Motor neuron (in vitro differentiated cells): ENCODE measurements around the gene WDR88. TPM values are rescaled to one million over a fixed set of nuclear protein-coding genes. Genes with fewer than 3 reads are reported as not detected.
A peak's percentile ranks its signal among the peaks of the same experiment; 100 is the strongest.
"Not testable (repeated sequence)": the region's sequence is repeated elsewhere in the genome, so short reads cannot be mapped to it uniquely, and the experiment has no call there.

Experiments used
- ATAC-seq, 8 experiments: fragments of 200-7000 bp; cut with Tn5 transposase; replicated peaks in 6 of 8; 2 replicates each; pipeline ENCODE4 v1.8.0; 2021; ENCODE audit warnings: mild to moderate bottlenecking in 8 of 8, moderate library complexity in 8 of 8
- H3K27ac ChIP-seq, 2 donors: fragments of 250-450 bp; sonication (Bioruptor Pico); 2 replicates each; pipeline ENCODE4 v1.9.0; 2021; ENCODE audit warnings: antibody characterized with exemption in 2 of 2, mild to moderate bottlenecking in 2 of 2, moderate library complexity in 1 of 2
- H3K4me1 ChIP-seq, 2 donors: fragments of 250-450 bp; sonication (Bioruptor Pico); replicated peaks in 1 of 2; 2 replicates each; pipeline ENCODE4 v1.6.1; 2021; ENCODE audit warnings: antibody characterized with exemption in 2 of 2, mild to moderate bottlenecking in 2 of 2, moderate library complexity in 1 of 2
- H3K4me3 ChIP-seq, 5 donors: fragments of 250-450 bp; sonication (Bioruptor Pico); 2 replicates each; pipeline ENCODE4 v1.9.0; 2021; ENCODE audit warnings: antibody characterized with exemption in 5 of 5, mild to moderate bottlenecking in 5 of 5, moderate library complexity in 4 of 5
- WGBS, 10 experiments: fragments of 450-650 bp; shearing (Covaris generic); methylation state at CpG; one replicate each; pipeline ENCODE4 v1.0.0; 2022; 5-methylcytosine and 5-hydroxymethylcytosine counted together
- in situ Hi-C, 9 experiments: fragments of 400-800 bp; cut with MboI; loops; one replicate each; pipeline ENCODE4 v1.15.0; 2021; ENCODE audit warnings: low sequenced_read_pairs in 9 of 9, low pct_unique_long_range_greater_than_20kb in 2 of 9; ENCODE audit not compliant: unreplicated experiment in 9 of 9
- total RNA-seq, 8 experiments: library from RNA; unstranded; fragments of 300-600 nt; gene quantifications; 2 replicates each; pipeline versions ENCODE4 v1.2.3 to v1.2.4, GENCODE V29; 2022

WDR88 gene
- total RNA-seq, 8 experiments from 2014 or later = 0.25 to 1.4 (median 0.67) TPM

- H3K4me3 ChIP-seq = no peak overlapping the region
- no peaks in the 10 kb centered on the region for H3K4me1 ChIP-seq
- H3K27ac ChIP-seq = no peak overlapping the region
- in situ Hi-C loops = no loop called here
- no peak for ATAC-seq
- 96 to 100% (median 96%) methylated on average over 4 to 5 of the region's 64 CpGs; no CpG with 5 or more reads in 7 of the 10 experiments for WGBS, 10 experiments
Measured at GRCh38 chr19:33205531-33206260, 73.8 kb downstream of the WDR88 start.

- no peaks in the 10 kb centered on the region for H3K4me1 ChIP-seq
- H3K4me3 ChIP-seq = no peak overlapping the region
- no peak overlapping the region for H3K27ac ChIP-seq
- in situ Hi-C loops = no loop called here
- WGBS, 10 experiments = 96 to 98% methylated on average over 4 to 8 of the region's 38 CpGs; no CpG with 5 or more reads in 8 of the 10 experiments
- ATAC-seq = peak in 2 of 8 experiments; percentile 37 to 39
Measured at GRCh38 chr19:33206261-33207039, 74.5 kb downstream of the WDR88 start.

DNA sequence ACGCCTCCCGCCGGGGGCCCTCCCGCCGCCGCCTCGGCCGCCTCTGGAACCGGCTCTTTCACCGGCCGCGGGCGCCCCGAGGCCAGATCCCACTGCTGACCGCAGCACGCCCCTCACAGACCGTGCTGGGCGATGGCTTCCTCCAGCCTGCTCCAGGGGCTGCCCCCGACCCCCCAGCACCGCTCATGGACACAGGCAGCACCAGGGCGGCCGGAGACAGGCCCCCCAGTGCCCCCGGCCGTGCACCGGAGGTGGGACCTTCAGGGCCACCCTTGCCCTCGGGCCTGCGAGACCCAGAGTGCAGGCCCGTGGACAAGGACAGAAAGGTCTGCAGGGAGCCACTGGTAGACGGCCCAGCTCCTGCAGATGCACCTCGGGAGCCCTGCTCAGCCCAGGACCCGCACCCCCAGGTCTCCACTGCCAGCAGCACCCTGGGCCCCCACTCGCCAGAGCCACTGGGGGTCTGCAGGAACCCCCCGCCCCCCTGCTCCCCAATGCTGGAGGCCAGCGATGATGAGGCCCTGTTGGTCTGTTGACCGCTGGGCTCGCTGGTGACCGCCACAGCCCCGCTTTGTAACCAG, 75.2 kb downstream of the WDR88 start:
- no peak overlapping the region for H3K4me3 ChIP-seq
- no peaks in the 10 kb centered on the region for H3K4me1 ChIP-seq
- H3K27ac ChIP-seq = no peak overlapping the region
- peak in 3 of 8 experiments; percentile 12 to 18 (median 14) for ATAC-seq
- no CpG with 5 or more reads among the region's 38 CpGs for WGBS, 10 experiments
- in situ Hi-C loops = no loop called here

DNA sequence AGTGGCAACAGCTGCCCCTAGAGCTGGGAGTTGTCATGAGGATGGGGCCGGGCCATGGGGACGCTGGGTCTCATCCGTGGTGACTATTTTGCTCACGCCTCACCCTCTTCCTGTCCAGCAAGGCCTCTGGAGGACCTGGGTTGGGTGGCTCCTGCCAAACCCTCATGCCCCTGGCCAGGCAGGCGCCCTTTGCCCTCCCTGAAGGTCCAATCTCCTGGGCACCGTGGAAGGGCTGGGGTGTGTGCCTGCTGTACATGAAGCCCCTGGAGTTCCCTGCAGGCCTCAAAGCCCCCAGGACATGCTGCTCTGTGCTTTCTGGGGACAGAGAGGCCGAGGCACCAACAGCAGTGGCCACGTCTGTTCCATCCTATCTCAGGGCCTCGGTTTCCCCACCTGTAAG, 76.0 kb downstream of the WDR88 start:
- peak in 1 of 8 experiments; percentile 2 for ATAC-seq
- H3K27ac ChIP-seq = no peak overlapping the region
- no peak overlapping the region for H3K4me3 ChIP-seq
- WGBS, 10 experiments = 60 to 100% (median 87%) methylated on average over 1 to 3 of the region's 9 CpGs; no CpG with 5 or more reads in 7 of the 10 experiments
- in situ Hi-C loops = no loop called here
- no peaks in the 10 kb centered on the region for H3K4me1 ChIP-seq

GRCh38 chr19:33208371-33208895, 76.5 kb downstream of the WDR88 start:
- H3K4me3 ChIP-seq = no peak overlapping the region
- 38 to 100% (median 91%) methylated on average over 1 to 6 of the region's 11 CpGs; no CpG with 5 or more reads in 4 of the 10 experiments for WGBS, 10 experiments
- in situ Hi-C loops = no loop called here
- ATAC-seq = no peak
- H3K27ac ChIP-seq = no peak overlapping the region
- H3K4me1 ChIP-seq = no peaks in the 10 kb centered on the region

DNA sequence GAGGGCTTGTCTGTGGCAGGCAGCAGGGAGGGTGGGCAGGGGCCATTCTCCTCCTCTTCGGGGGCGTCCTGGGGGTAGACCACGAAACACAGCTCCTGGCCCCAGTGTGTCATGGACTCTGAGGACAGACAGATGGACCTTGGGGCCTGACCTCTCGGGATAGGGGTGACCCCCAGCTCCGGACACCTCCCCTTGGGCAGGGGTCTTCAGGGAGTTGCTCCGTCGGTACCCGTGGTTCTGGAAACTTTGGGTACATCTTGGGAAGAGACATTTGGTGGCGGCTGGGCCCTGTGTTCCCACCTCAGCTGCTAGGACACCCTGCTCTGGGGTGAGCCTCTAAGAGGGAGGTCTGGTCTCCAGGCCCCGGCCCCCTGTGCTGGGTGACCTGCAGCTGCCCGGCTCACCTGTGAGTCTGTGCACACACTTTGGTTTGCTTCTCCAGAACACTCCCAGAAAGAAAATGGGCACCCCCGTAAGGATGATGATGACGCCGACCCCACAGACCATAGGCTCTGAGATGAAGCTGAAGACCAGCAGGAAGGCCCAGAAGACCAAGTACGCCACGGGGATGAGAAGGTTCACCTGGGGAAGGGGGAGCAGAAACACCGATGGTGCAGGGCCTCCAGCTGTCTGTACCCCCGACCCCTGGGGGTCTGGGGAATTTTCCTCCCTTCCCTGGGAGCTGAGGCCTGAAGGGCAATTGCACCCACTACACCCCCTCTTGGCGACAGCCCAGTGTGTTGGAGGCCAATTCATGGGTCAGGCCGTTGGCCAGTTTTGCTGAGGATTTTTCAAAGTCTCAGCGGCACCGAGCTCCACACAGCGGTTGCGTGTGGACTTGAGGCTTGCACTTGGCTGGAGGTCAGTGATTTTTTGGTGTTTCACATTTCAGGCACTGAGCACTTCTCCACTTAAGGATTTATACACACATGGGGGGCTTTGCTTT, 77.3 kb downstream of the WDR88 start:
- no peak for ATAC-seq
- Histone ChIP-seq H3K27ac (no peak overlapping the region), H3K4me3 (no peak overlapping the region), H3K4me1 (no peaks in the 10 kb centered on the region)
- 80 to 100% (median 86%) methylated on average over 3 to 6 of the region's 24 CpGs; no CpG with 5 or more reads in 4 of the 10 experiments for WGBS, 10 experiments
- in situ Hi-C loops = no loop called here

DNA sequence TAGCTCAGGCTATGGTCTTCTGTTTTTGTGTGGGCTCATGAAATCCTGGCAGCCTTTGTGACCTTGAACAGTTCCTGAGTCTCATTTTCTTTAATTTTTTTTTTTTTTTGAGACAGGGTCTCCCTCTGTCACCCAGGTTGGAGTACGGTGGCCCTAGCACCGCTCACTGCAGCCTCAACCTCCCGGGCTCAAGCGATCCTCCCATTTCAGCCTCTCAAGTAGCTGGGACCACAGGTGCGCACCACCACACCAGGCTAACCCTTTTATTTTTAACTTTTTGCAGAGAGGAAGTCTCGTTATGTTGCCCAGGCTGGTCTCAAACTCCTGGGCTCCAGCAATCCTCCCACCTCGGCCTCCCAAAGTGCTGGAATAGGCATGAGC, 77.9 kb downstream of the WDR88 start:
- H3K4me3 ChIP-seq, H3K4me1 ChIP-seq, in situ Hi-C loops, H3K27ac ChIP-seq, ATAC-seq: not testable (repeated sequence)
- 94 to 100% (median 100%) methylated on average over 1 to 6 of the region's 7 CpGs; no CpG with 5 or more reads in 4 of the 10 experiments for WGBS, 10 experiments

DNA sequence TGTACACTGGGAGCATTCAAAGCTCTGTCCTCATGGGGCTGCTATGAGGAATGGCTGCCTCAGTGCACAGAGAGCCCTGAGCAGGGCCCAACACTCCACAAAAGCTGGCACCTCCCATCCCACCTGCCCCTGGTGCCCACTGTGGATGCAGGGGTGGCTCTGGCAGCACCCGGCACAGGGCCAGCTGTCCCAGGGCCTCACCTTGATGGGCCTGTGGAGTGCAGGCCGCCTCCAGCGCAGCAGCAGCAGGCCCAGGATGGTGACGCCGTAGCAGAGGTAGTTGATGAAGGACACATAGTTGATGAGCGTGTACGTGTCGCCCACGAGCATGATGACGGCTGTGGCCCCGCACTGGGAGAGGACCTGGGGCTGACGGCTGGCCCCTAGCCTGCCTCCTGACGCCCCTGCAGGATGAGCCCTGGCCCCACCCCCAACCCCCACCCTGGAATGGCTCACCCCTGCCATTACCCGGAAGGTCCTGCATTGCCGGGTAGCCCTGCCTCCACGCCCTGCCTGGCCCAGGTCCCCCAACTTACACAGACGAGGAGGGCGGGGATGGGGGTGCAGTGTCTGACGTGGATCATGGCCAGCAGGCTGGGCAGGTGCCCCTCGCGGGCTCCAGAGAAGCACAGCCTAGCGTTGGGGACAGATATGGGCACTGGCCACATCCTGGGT, 78.5 kb downstream of the WDR88 start:
- no peak overlapping the region for H3K27ac ChIP-seq
- H3K4me1 ChIP-seq = no peaks in the 10 kb centered on the region
- ATAC-seq = no peak
- in situ Hi-C loops = no loop called here
- H3K4me3 ChIP-seq = no peak overlapping the region
- 88 to 100% (median 94%) methylated on average over 2 to 5 of the region's 22 CpGs; no CpG with 5 or more reads in 7 of the 10 experiments for WGBS, 10 experiments

- H3K4me1 ChIP-seq = no peaks in the 10 kb centered on the region
- ATAC-seq = peak in 4 of 8 experiments; percentile 7 to 82 (median 58)
- in situ Hi-C loops = no loop called here
- no peak overlapping the region for H3K27ac ChIP-seq
- H3K4me3 ChIP-seq = no peak overlapping the region
- 40 to 83% (median 80%) methylated on average over 1 to 6 of the region's 17 CpGs; no CpG with 5 or more reads in 5 of the 10 experiments for WGBS, 10 experiments
Measured at GRCh38 chr19:33211794-33212435, 80.0 kb downstream of the WDR88 start.

GRCh38 chr19:33212436-33213172, 80.7 kb downstream of the WDR88 start:
- no peak for ATAC-seq
- Histone ChIP-seq H3K4me1 (no peaks in the 10 kb centered on the region), H3K4me3 (no peak overlapping the region), H3K27ac (no peak overlapping the region)
- WGBS, 10 experiments = 24 to 100% (median 83%) methylated on average over 1 to 3 of the region's 30 CpGs; no CpG with 5 or more reads in 5 of the 10 experiments
- in situ Hi-C loops = no loop called here

- H3K4me1 ChIP-seq = no peaks in the 10 kb centered on the region
- peak; percentile 13 to 76 (median 58) for ATAC-seq
- in situ Hi-C loops = no loop called here
- H3K27ac ChIP-seq = no peak overlapping the region
- WGBS, 10 experiments = 40 to 63% (median 55%) methylated on average over 1 to 4 of the region's 6 CpGs; no CpG with 5 or more reads in 6 of the 10 experiments
- H3K4me3 ChIP-seq = no peak overlapping the region
Measured at GRCh38 chr19:33214596-33214995, 82.7 kb downstream of the WDR88 start.
